Nephron (organoid): ENCODE data around the gene ZBTB49.

Source experiments
- H3K27ac Mint-ChIP-seq, 3 experiments: 2 replicates each; pipeline ENCODE4 v1.8.0; 2020; ENCODE audit warnings: mixed read lengths in 3 of 3, mild to moderate bottlenecking in 2 of 3, moderate library complexity in 1 of 3
- H3K27me3 Mint-ChIP-seq: 2 replicates; pipeline ENCODE4 v1.8.0; 2021; ENCODE audit warnings: low read depth, mild to moderate bottlenecking, moderate library complexity, mixed read lengths
- H3K36me3 Mint-ChIP-seq: 2 replicates; pipeline ENCODE4 v1.8.0; 2020; ENCODE audit warnings: low read depth, mixed read lengths
- H3K4me1 Mint-ChIP-seq: 2 replicates; pipeline ENCODE4 v1.8.0; 2020; ENCODE audit warnings: mixed read lengths
- H3K4me3 Mint-ChIP-seq, 3 experiments: 2 replicates each; pipeline ENCODE4 v1.8.0; 2020; ENCODE audit warnings: mild to moderate bottlenecking in 3 of 3, mixed read lengths in 3 of 3, moderate library complexity in 2 of 3
- H3K9me3 Mint-ChIP-seq: 2 replicates; pipeline ENCODE4 v1.8.0; 2020; ENCODE audit warnings: mixed read lengths
- TF ChIP-seq, protein P1 (sequence below), 3 experiments: fragments of 200-600 bp; sonication (generic); IDR thresholded peaks; one replicate each; pipeline ENCODE4 v1.5.0; 2021; ENCODE audit warnings: antibody characterized with exemption in 3 of 3; ENCODE audit not compliant: unreplicated experiment in 3 of 3

Gene ZBTB49

GRCh38 chr4:4338210-4339001 lies 48.4 kb downstream of the ZBTB49 start:
- Mint-ChIP-seq H3K9me3 (no peaks in the 10 kb centered on the region), H3K36me3 (no peaks in the 10 kb centered on the region), H3K4me3 (no peak overlapping the region), H3K4me1 (no peaks in the 10 kb centered on the region), H3K27me3 (peaks cover 31% of the 10 kb centered on the region), H3K27ac (no peak overlapping the region)
- TF ChIP-seq, protein P1, sequence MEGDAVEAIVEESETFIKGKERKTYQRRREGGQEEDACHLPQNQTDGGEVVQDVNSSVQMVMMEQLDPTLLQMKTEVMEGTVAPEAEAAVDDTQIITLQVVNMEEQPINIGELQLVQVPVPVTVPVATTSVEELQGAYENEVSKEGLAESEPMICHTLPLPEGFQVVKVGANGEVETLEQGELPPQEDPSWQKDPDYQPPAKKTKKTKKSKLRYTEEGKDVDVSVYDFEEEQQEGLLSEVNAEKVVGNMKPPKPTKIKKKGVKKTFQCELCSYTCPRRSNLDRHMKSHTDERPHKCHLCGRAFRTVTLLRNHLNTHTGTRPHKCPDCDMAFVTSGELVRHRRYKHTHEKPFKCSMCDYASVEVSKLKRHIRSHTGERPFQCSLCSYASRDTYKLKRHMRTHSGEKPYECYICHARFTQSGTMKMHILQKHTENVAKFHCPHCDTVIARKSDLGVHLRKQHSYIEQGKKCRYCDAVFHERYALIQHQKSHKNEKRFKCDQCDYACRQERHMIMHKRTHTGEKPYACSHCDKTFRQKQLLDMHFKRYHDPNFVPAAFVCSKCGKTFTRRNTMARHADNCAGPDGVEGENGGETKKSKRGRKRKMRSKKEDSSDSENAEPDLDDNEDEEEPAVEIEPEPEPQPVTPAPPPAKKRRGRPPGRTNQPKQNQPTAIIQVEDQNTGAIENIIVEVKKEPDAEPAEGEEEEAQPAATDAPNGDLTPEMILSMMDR (IDR thresholded peaks at IDR 0.05; ENCODE audit: unreplicated experiment in 3 of 3), result no peak

GRCh38 chr4:4339504-4340085 lies 49.5 kb downstream of the ZBTB49 start:
- H3K4me3 Mint-ChIP-seq, result no peak overlapping the region
- no peaks in the 10 kb centered on the region for H3K9me3 Mint-ChIP-seq
- no peaks in the 10 kb centered on the region for H3K36me3 Mint-ChIP-seq
- TF ChIP-seq, protein P1 (IDR thresholded peaks at IDR 0.05; ENCODE audit: unreplicated experiment in 3 of 3), result no peak
- H3K27me3 Mint-ChIP-seq, result peaks cover 29% of the 10 kb centered on the region
- no peaks in the 10 kb centered on the region for H3K4me1 Mint-ChIP-seq
- no peak overlapping the region for H3K27ac Mint-ChIP-seq

DNA sequence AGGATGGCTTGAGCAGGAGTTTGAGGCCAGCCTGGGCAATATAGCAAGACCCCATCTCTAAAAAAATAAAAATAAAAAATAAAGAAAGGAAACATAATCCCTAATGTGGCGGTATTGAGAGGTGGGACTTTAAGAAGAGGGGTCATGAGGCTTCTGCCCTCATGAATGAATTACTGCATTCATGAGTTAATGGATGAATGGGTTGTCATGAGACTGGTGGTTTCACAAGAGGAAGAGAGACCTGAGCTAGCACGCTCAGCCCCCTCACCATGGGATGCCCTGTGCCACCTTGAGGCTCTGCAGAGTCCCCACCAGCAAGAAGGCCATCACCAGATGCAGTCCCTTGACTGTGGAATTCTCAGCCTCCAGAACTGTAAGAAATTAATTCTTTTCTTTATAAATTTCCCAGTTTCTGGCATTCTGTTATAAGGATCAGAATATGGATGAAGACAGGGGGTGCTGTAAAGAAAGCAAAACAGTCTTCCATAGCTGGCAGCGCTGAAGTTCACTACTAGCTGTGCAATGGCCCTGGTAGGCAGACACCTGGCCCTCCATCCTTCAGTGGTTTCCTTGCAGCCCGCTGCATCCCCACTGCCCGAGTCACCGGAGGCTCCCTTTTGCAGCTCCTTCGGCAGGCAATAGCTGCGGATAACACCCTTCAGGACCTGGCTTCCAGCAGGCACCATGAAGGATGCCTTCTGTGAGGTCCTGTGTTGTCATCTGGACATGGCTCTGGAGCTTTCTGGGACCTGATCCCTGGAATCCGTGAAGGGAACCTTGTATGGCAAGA lies 52.0 kb downstream of the ZBTB49 start:
- no peak overlapping the region for H3K27ac Mint-ChIP-seq
- H3K9me3 Mint-ChIP-seq, result no peaks in the 10 kb centered on the region
- TF ChIP-seq, protein P1 (IDR thresholded peaks at IDR 0.05; ENCODE audit: unreplicated experiment in 3 of 3), result no peak

GRCh38 chr4:4343038-4343437 lies 53.0 kb downstream of the ZBTB49 start:
- Mint-ChIP-seq H3K36me3 (no peaks in the 10 kb centered on the region), H3K4me3 (no peak overlapping the region), H3K27me3 (peaks cover 18% of the 10 kb centered on the region), H3K4me1 (no peaks in the 10 kb centered on the region), H3K27ac (no peak overlapping the region), H3K9me3 (no peaks in the 10 kb centered on the region)
- TF ChIP-seq, protein P1 (IDR thresholded peaks at IDR 0.05; ENCODE audit: unreplicated experiment in 3 of 3), result no peak

More for the DNA sequence above, 52.0 kb downstream of the ZBTB49 start:
- no peaks in the 10 kb centered on the region for H3K36me3 Mint-ChIP-seq
- H3K27me3 Mint-ChIP-seq, result peaks cover 28% of the 10 kb centered on the region
- no peak overlapping the region for H3K4me3 Mint-ChIP-seq
- H3K4me1 Mint-ChIP-seq, result no peaks in the 10 kb centered on the region

GRCh38 chr4:4344915-4345527 lies 55.0 kb downstream of the ZBTB49 start:
- TF ChIP-seq, protein P1 (IDR thresholded peaks at IDR 0.05; ENCODE audit: unreplicated experiment in 3 of 3), result no peak
- Mint-ChIP-seq H3K36me3 (no peaks in the 10 kb centered on the region), H3K9me3 (peaks cover 2% of the 10 kb centered on the region), H3K4me1 (no peaks in the 10 kb centered on the region), H3K27me3 (peaks cover 14% of the 10 kb centered on the region), H3K27ac (no peak overlapping the region), H3K4me3 (no peak overlapping the region)
